ENCODE measurements around the gene NPHP4.

DNA sequence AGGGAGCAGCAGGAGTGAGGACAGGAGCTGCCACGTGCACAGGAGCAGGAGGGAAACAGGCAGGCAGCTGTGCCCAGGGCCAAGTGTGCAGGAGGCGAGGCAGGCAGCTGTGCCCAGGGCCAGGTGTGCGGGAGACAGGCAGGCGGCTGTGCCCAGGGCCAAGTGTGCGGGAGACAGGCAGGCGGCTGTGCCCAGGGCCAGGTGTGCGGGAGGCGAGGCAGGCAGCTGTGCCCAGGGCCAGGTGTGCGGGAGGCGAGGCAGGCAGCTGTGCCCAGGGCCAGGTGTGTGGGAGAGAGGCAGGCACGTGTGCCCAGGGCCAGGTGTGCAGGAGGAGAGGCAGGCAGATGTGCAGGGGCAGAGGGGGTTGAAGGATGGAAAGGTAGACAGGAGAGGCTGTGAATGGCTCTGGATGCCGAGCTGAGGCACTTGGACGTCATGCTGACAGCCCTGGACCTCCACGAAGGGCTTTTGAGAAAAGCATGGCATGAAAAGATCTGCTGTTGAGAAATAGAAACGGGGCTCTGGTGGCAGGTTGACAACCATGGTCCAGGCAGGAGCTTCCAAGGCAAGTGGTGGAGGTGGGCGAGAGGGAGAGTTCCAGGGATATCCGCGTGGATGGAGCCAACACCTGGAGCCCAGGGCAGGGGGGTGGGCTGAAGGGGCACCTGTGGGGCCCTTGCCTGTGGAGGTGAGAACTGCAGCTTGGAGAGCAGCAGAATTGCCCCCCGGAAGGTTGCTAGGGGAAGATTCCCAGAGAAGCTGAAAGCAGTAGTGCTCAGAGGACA lies 19.1 kb upstream of the NPHP4 start:
- TF ChIP-seq EZH2 (IDR thresholded peaks at IDR 0.05) = no peak
- no peak for TF ChIP-seq POLR2AphosphoS5 (IDR thresholded peaks at IDR 0.05; ENCODE audit: borderline replicate concordance, low read depth, low read length)

Measured in SK-N-MC (cell line).